GM19324 (cell line): ENCODE data around the gene PRR36.

Source experiments
- ATAC-seq: cut with Tn5 transposase; IDR thresholded peaks from one replicate; pipeline ENCODE4 v1.9.1; 2021; ENCODE audit warnings: mild to moderate bottlenecking, moderate library complexity; ENCODE audit not compliant: unreplicated experiment, low FRiP score

PRR36 gene

DNA sequence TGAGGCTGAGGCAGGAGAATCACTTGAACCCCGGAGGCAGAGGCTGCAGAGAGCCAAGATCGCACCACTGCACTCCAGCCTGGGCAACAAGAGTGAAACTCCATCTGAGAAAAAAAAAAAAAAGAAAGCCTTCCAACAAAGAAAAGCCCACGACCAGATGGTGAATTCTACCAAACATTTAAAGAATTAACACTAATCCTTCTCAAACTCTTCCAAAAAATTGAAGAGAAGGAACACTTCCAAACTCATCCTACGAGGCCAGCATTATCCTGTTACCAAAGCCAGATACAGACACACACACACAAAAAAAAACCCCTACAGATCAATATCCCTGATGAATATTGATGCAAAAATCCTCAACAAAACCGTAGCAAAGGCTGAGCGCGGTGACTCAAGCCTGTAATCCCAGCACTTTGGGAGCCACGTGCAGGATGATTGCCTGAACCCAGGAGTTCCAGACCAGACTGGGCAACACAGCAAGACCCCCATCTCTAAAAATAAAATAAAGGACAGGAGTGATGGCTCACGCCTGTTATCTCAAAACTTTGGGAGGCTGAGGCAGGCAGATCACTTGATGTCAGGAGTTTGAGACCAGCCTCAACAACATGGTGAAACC is 50.4 kb downstream of the PRR36 start:
- no peak for ATAC-seq

- ATAC-seq: no peak
Measured at GRCh38 chr19:7822910-7823515, 51.2 kb downstream of the PRR36 start.

DNA sequence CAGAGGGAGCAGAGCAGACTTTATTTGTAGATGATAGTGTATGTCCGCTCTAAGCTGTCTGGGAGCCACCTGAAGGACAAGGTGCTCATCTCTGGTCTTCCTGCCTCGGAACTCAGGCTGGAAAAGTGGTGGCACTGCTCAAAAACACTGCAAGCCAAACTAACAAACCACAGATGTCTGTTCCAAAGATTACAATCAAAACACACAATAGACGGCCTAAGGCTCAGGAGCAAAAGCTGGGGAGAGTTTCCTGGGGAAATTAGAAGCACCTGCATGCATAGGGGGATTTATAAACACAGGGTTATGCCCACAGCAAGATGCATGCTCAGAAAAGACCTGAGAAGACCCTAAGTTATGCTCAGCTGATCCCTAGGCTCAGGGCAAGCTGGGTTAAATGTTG is 53.6 kb downstream of the PRR36 start:
- no peak for ATAC-seq

GRCh38 chr19:7819337-7819736 is 54.9 kb downstream of the PRR36 start:
- ATAC-seq: no peak

DNA sequence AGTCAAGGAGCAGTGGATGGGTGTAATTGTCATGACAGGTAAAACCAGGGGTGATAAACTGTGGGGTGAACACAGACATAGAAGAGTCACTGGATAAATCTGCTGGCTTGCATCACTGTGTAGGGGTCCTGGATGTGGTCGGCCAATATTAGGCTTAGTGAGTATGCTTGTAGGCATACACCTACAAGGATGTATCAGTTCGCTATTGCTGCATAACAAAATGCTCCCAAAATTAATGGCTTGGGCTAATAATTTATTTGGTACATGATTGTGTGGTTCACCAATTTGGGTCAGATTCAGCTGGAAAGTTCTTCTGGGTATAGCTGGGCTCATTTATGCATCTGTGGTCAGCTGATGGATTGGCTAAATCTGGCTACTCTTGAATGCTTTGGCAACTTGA is 55.4 kb downstream of the PRR36 start:
- no peak for ATAC-seq
